ENCODE results near the gene HYAL4. TPM values are rescaled to one million over a fixed set of nuclear protein-coding genes. Genes with fewer than 3 reads are reported as not detected.
A peak's percentile ranks its signal among the peaks of the same experiment; 100 is the strongest.
"Not testable (repeated sequence)": the region's sequence is repeated elsewhere in the genome, so short reads cannot be mapped to it uniquely, and the experiment has no call there.

The HYAL4 gene
- total RNA-seq, 1 donor = under 0.01 TPM

GRCh38 chr7:123846217-123846891 lies 1.4 kb downstream of the HYAL4 start:
- DNase-seq (ENCODE audit: low read depth) = peak; percentile 7
- TF ChIP-seq CTCF (IDR thresholded peaks at IDR 0.05; ENCODE audit: insufficient read depth, low read depth, low read length) = no peak
- no peak overlapping the region for H3K4me3 ChIP-seq (ENCODE audit: low read depth, low read length)

GRCh38 chr7:123847868-123848267 lies 2.9 kb downstream of the HYAL4 start:
- no peak for DNase-seq (ENCODE audit: low read depth)
- H3K4me3 ChIP-seq (ENCODE audit: low read depth, low read length) = no peak overlapping the region
- TF ChIP-seq CTCF (IDR thresholded peaks at IDR 0.05; ENCODE audit: insufficient read depth, low read depth, low read length) = no peak

- TF ChIP-seq CTCF (IDR thresholded peaks at IDR 0.05; ENCODE audit: insufficient read depth, low read depth, low read length) = no peak
- H3K4me3 ChIP-seq (ENCODE audit: low read depth, low read length) = no peak overlapping the region
- no peak for DNase-seq (ENCODE audit: low read depth)
Measured at GRCh38 chr7:123849855-123850254, 4.9 kb downstream of the HYAL4 start.

- H3K4me3 ChIP-seq (ENCODE audit: low read depth, low read length); DNase-seq (ENCODE audit: low read depth): not testable (repeated sequence)
Measured at GRCh38 chr7:123851404-123851803, 6.4 kb downstream of the HYAL4 start.

- DNase-seq (ENCODE audit: low read depth); H3K4me3 ChIP-seq (ENCODE audit: low read depth, low read length): not testable (repeated sequence)
Measured at GRCh38 chr7:123854291-123854690, 9.3 kb downstream of the HYAL4 start.

- DNase-seq (ENCODE audit: low read depth); H3K4me3 ChIP-seq (ENCODE audit: low read depth, low read length): not testable (repeated sequence)
Measured at GRCh38 chr7:123856428-123856827, 11.5 kb downstream of the HYAL4 start.

- TF ChIP-seq CTCF (IDR thresholded peaks at IDR 0.05; ENCODE audit: insufficient read depth, low read depth, low read length) = no peak
- no peak overlapping the region for H3K4me3 ChIP-seq (ENCODE audit: low read depth, low read length)
- DNase-seq (ENCODE audit: low read depth) = no peak
Measured at GRCh38 chr7:123860848-123861247, 15.9 kb downstream of the HYAL4 start.

GRCh38 chr7:123862775-123863174 lies 17.8 kb downstream of the HYAL4 start:
- TF ChIP-seq CTCF (IDR thresholded peaks at IDR 0.05; ENCODE audit: insufficient read depth, low read depth, low read length) = no peak
- no peak for DNase-seq (ENCODE audit: low read depth)
- H3K4me3 ChIP-seq (ENCODE audit: low read depth, low read length) = no peak overlapping the region
